ENCODE measurements around the gene RAB33B. TPM values are rescaled to one million over a fixed set of nuclear protein-coding genes. Genes with fewer than 3 reads are reported as not detected.
A peak's percentile ranks its signal among the peaks of the same experiment; 100 is the strongest.

Gene RAB33B
- total and polyA plus RNA-seq, 2 of the 8 experiments (the other 6 are each of a cell fraction or from before 2014, with no cell fraction given): 4.2 to 8.7 TPM

GRCh38 chr4:139515531-139515958 lies 61.6 kb downstream of the RAB33B start:
- Histone ChIP-seq H3K4me1 (replicated peaks in 1 of 4; ENCODE audit: control insufficient read depth in 3 of 4, insufficient read depth in 4 of 4, low read length in 3 of 4) (peaks cover 0 to 9% (median 2%) of the 10 kb centered on the region in 4 experiments; a peak in 1 of 7 replicates), H3K4me2 (ENCODE audit: insufficient read depth in 1 of 2, low read depth in 2 of 2, low read length in 2 of 2) (no peak overlapping the region), H3K36me3 (ENCODE audit: control insufficient read depth in 2 of 4, insufficient read depth in 4 of 4, low read length in 3 of 4) (no peaks in the 10 kb centered on the region), H3K9ac (replicated peaks in 1 of 4; ENCODE audit: extremely low read depth in 1 of 4, low read depth in 3 of 4, low read length in 3 of 4) (peak overlapping the region in 1 of 4 experiments; percentile 13; a peak in 1 of 7 replicates), H3K79me2 (ENCODE audit: control insufficient read depth in 1 of 2, insufficient read depth in 2 of 2, low read length in 2 of 2) (no peaks in the 10 kb centered on the region), H2AK5ac (ENCODE audit: low read depth, low read length) (no peak overlapping the region), H4K8ac (ENCODE audit: extremely low read depth, insufficient read depth, low read length) (0 out of 2 replicates have a peak overlapping the region, but pooled peaks have one; percentile 3), H3K23me2 (ENCODE audit: low read depth, low read length) (no peaks in the 10 kb centered on the region), H4K20me1 (replicated peaks in 1 of 2; ENCODE audit: control insufficient read depth in 1 of 2, insufficient read depth in 2 of 2, low read length in 2 of 2) (no peaks in the 10 kb centered on the region), H3K27ac (ENCODE audit: low read depth, low read length) (no peak overlapping the region), H3K56ac (replicated peaks; ENCODE audit: insufficient read length, low read depth, low read length) (no peak overlapping the region), H3K4me3 (ENCODE audit: extremely low read depth in 1 of 4, insufficient read depth in 2 of 4, low read depth in 3 of 4, low read length in 4 of 4) (no peak overlapping the region), H2BK15ac (ENCODE audit: low read length) (no peak overlapping the region), H3K14ac (ENCODE audit: insufficient read length) (no peak overlapping the region), H2AFZ (ENCODE audit: low read length) (no peak overlapping the region), H3K23ac (ENCODE audit: insufficient read length) (no peak overlapping the region), H4K91ac (replicated peaks; ENCODE audit: insufficient read length, low read length) (no peak overlapping the region), H2BK20ac (ENCODE audit: low read length) (no peak overlapping the region), H3K18ac (ENCODE audit: extremely low read depth, low read length) (no peak overlapping the region), H3K9me3 (ENCODE audit: insufficient read depth in 2 of 2, low read depth in 1 of 2, low read length in 1 of 2) (no peaks in the 10 kb centered on the region), H3K27me3 (replicated peaks in 1 of 4; ENCODE audit: control insufficient read depth in 3 of 4, extremely low read depth in 1 of 4, insufficient read depth in 3 of 4, low read length in 3 of 4) (no peaks in the 10 kb centered on the region), H3K4ac (replicated peaks; ENCODE audit: insufficient read length, low read depth, low read length) (no peak overlapping the region), H3K79me1 (ENCODE audit: low read depth, low read length) (no peaks in the 10 kb centered on the region), H2BK120ac (replicated peaks; ENCODE audit: low read depth, low read length) (no peak overlapping the region), H4K5ac (ENCODE audit: insufficient read length, low read depth, low read length) (no peak overlapping the region), H2BK12ac (ENCODE audit: low read depth, low read length) (no peak overlapping the region), H2BK5ac (ENCODE audit: low read depth, low read length) (no peak overlapping the region)
- FAIRE-seq (no peak), DNase-seq (ENCODE audit: low read depth in 1 of 2, low spot score in 2 of 2) (no peak)
- POLR2A ChIA-PET (ENCODE audit: partially characterized antibody): interaction anchor here (1.0 kb wide), 1 partner anchor 13 kb away, joined by 3 read pairs; no protein-coding TSS in a partner anchor
- CTCF ChIA-PET (ENCODE audit: partially characterized antibody): interaction anchor here (0.6 to 2.9 kb wide), 6 partner anchors 12 to 485 kb away, joined by 3 to 17 read pairs (median 5); no protein-coding TSS in a partner anchor
- WGBS, 2 experiments (ENCODE audit: extremely low coverage in 1 of 2, insufficient coverage in 1 of 2, insufficient read length in 1 of 2, insufficient replicate concordance in 2 of 2, low coverage in 1 of 2, low lambda C conversion rate in 2 of 2, missing lambda C conversion rate in 1 of 2): 79% methylated on average over 4 of the region's 4 CpGs; no CpG with 5 or more reads in 1 of the 2 experiments
- TF ChIP-seq ASH2L (IDR thresholded peaks at IDR 0.05; ENCODE audit: low read length) (no peak), TEAD4 (IDR thresholded peaks at IDR 0.05; ENCODE audit: low read depth, low read length) (no peak), BCL11A (IDR thresholded peaks at IDR 0.05; ENCODE audit: low read depth in 2 of 2, low read length in 2 of 2) (no peak), HDAC2 (IDR thresholded peaks at IDR 0.05; ENCODE audit: borderline replicate concordance in 1 of 2, low read depth in 2 of 2, low read length in 2 of 2) (no peak), E2F6 (IDR thresholded peaks at IDR 0.05) (no peak), POU5F1 (IDR thresholded peaks at IDR 0.05; ENCODE audit: low read depth, low read length) (no peak), SIX5 (IDR thresholded peaks at IDR 0.05; ENCODE audit: low read depth, low read length) (no peak), PHF8 (conservative IDR thresholded peaks at IDR 0.05; ENCODE audit: low read depth, low read length) (no peak), RFX5 (IDR thresholded peaks at IDR 0.05; ENCODE audit: borderline replicate concordance, low read depth, low read length) (no peak), SAP30 (IDR thresholded peaks at IDR 0.05; ENCODE audit: insufficient read depth, insufficient replicate concordance, low read length) (no peak), EP300 (IDR thresholded peaks at IDR 0.05; ENCODE audit: borderline replicate concordance in 1 of 2, low read depth in 2 of 2, low read length in 2 of 2) (no peak), TAF1 (IDR thresholded peaks at IDR 0.05; ENCODE audit: low read depth, low read length) (no peak), MAX (IDR thresholded peaks at IDR 0.05) (no peak)
